NCI-H1694 treated with DMSO at 0.1 percent for 48 hours (cell line): ENCODE results near the gene ZNF831.

ENCODE experiments used
- DNase-seq: peaks from one replicate; lab custom pipeline; 2025; lab: John Stamatoyannopoulos, UW

Gene ZNF831

GRCh38 chr20:59179988-59180387, 16.4 kb downstream of the ZNF831 start:
- DNase-seq, result no peak

- no peak for DNase-seq
Measured at GRCh38 chr20:59181936-59182335, 18.3 kb downstream of the ZNF831 start.

GRCh38 chr20:59182401-59183044, 18.9 kb downstream of the ZNF831 start:
- DNase-seq, result no peak

GRCh38 chr20:59183751-59184150, 20.1 kb downstream of the ZNF831 start:
- no peak for DNase-seq

GRCh38 chr20:59184880-59185447, 21.3 kb downstream of the ZNF831 start:
- no peak for DNase-seq

- DNase-seq, result no peak
Measured at GRCh38 chr20:59185809-59186208, 22.2 kb downstream of the ZNF831 start.

GRCh38 chr20:59190466-59190865, 26.8 kb downstream of the ZNF831 start:
- DNase-seq, result no peak

- DNase-seq, result no peak
Measured at GRCh38 chr20:59191036-59191755, 27.6 kb downstream of the ZNF831 start.

- no peak for DNase-seq
Measured at GRCh38 chr20:59191756-59192532, 28.3 kb downstream of the ZNF831 start.

- no peak for DNase-seq
Measured at GRCh38 chr20:59192533-59192896, 28.9 kb downstream of the ZNF831 start.

- DNase-seq, result no peak
Measured at GRCh38 chr20:59193325-59193724, 29.7 kb downstream of the ZNF831 start.

GRCh38 chr20:59194023-59194935, 30.7 kb downstream of the ZNF831 start:
- DNase-seq, result no peak

GRCh38 chr20:59195316-59195993, 31.8 kb downstream of the ZNF831 start:
- DNase-seq, result no peak

- DNase-seq, result no peak
Measured at GRCh38 chr20:59204165-59204894, 40.7 kb downstream of the ZNF831 start.

GRCh38 chr20:59205044-59205443, 41.4 kb downstream of the ZNF831 start:
- no peak for DNase-seq

GRCh38 chr20:59207235-59207634, 43.6 kb downstream of the ZNF831 start:
- DNase-seq, result no peak

- peak; percentile 32 for DNase-seq
Measured at GRCh38 chr20:59207742-59208357, 44.2 kb downstream of the ZNF831 start.

- no peak for DNase-seq
Measured at GRCh38 chr20:59210186-59210585, 46.6 kb downstream of the ZNF831 start.

GRCh38 chr20:59211208-59211765, 47.7 kb downstream of the ZNF831 start:
- no peak for DNase-seq

GRCh38 chr20:59214073-59214472, 50.5 kb downstream of the ZNF831 start:
- no peak for DNase-seq
